Motor neuron (in vitro differentiated cells): Measurements from ENCODE around the gene PRICKLE1. TPM values are rescaled to one million over a fixed set of nuclear protein-coding genes. Genes with fewer than 3 reads are reported as not detected.
"Not testable (repeated sequence)": the region's sequence is repeated elsewhere in the genome, so short reads cannot be mapped to it uniquely, and the experiment has no call there.

Experiments used
- ATAC-seq, 8 experiments: fragments of 200-7000 bp; cut with Tn5 transposase; replicated peaks in 6 of 8; 2 replicates each; pipeline ENCODE4 v1.8.0; 2021; ENCODE audit warnings: mild to moderate bottlenecking in 8 of 8, moderate library complexity in 8 of 8
- H3K27ac ChIP-seq, 2 donors: fragments of 250-450 bp; sonication (Bioruptor Pico); 2 replicates each; pipeline ENCODE4 v1.9.0; 2021; ENCODE audit warnings: antibody characterized with exemption in 2 of 2, mild to moderate bottlenecking in 2 of 2, moderate library complexity in 1 of 2
- H3K4me1 ChIP-seq, 2 donors: fragments of 250-450 bp; sonication (Bioruptor Pico); replicated peaks in 1 of 2; 2 replicates each; pipeline ENCODE4 v1.6.1; 2021; ENCODE audit warnings: antibody characterized with exemption in 2 of 2, mild to moderate bottlenecking in 2 of 2, moderate library complexity in 1 of 2
- H3K4me3 ChIP-seq, 5 donors: fragments of 250-450 bp; sonication (Bioruptor Pico); 2 replicates each; pipeline ENCODE4 v1.9.0; 2021; ENCODE audit warnings: antibody characterized with exemption in 5 of 5, mild to moderate bottlenecking in 5 of 5, moderate library complexity in 4 of 5
- WGBS, 10 experiments: fragments of 450-650 bp; shearing (Covaris generic); methylation state at CpG; one replicate each; pipeline ENCODE4 v1.0.0; 2022; 5-methylcytosine and 5-hydroxymethylcytosine counted together
- in situ Hi-C, 9 experiments: fragments of 400-800 bp; cut with MboI; loops; one replicate each; pipeline ENCODE4 v1.15.0; 2021; ENCODE audit warnings: low sequenced_read_pairs in 9 of 9, low pct_unique_long_range_greater_than_20kb in 2 of 9; ENCODE audit not compliant: unreplicated experiment in 9 of 9
- total RNA-seq, 8 experiments: library from RNA; unstranded; fragments of 300-600 nt; gene quantifications; 2 replicates each; pipeline versions ENCODE4 v1.2.3 to v1.2.4, GENCODE V29; 2022

The PRICKLE1 gene
- total RNA-seq, 8 experiments from 2014 or later: 3.7 to 105 (median 17.2) TPM

GRCh38 chr12:42568952-42569915, 20.3 kb downstream of the PRICKLE1 start:
- peak in 7 of 8 experiments; percentile 10 to 79 (median 66) for ATAC-seq
- Histone ChIP-seq H3K4me1 (no peaks in the 10 kb centered on the region), H3K4me3 (no peak overlapping the region), H3K27ac (no peak overlapping the region)
- WGBS, 10 experiments: 0 to 19% (median 12%) methylated on average over 2 to 6 of the region's 6 CpGs
- in situ Hi-C loops: loop anchor here in 1 of 9 experiments (25.0 kb wide), 1 partner anchor 107 kb away; no protein-coding TSS in a partner anchor

GRCh38 chr12:42565633-42566032, 23.9 kb downstream of the PRICKLE1 start:
- Histone ChIP-seq H3K27ac (no peak overlapping the region), H3K4me1 (no peaks in the 10 kb centered on the region), H3K4me3 (no peak overlapping the region)
- peak in 1 of 8 experiments; percentile 38 for ATAC-seq
- WGBS, 10 experiments: 46 to 83% (median 58%) methylated on average over 1 to 4 of the region's 5 CpGs; no CpG with 5 or more reads in 3 of the 10 experiments
- in situ Hi-C loops: loop anchor here in 1 of 9 experiments (25.0 kb wide), 1 partner anchor 103 kb away; no protein-coding TSS in a partner anchor

- Histone ChIP-seq H3K4me1 (no peaks in the 10 kb centered on the region), H3K27ac (no peak overlapping the region), H3K4me3 (no peak overlapping the region)
- peak in 3 of 8 experiments; percentile 20 to 67 (median 25) for ATAC-seq
- 0 to 78% (median 60%) methylated on average over 1 to 2 of the region's 2 CpGs; no CpG with 5 or more reads in 5 of the 10 experiments for WGBS, 10 experiments
- in situ Hi-C loops: loop anchor here in 1 of 9 experiments (25.0 kb wide), 1 partner anchor 103 kb away; no protein-coding TSS in a partner anchor
These were observed 24.6 kb downstream of the PRICKLE1 start for GRCh38 chr12:42564996-42565395.

GRCh38 chr12:42564556-42564955, 25.0 kb downstream of the PRICKLE1 start:
- Histone ChIP-seq H3K4me3 (no peak overlapping the region), H3K4me1 (no peaks in the 10 kb centered on the region), H3K27ac (no peak overlapping the region)
- ATAC-seq: peak in 3 of 8 experiments; percentile 70 to 85 (median 83)
- in situ Hi-C loops: loop anchor here in 1 of 9 experiments (25.0 kb wide), 1 partner anchor 102 kb away; no protein-coding TSS in a partner anchor
- WGBS, 10 experiments: 0 to 100% (median 73%) methylated on average over 1 to 3 of the region's 3 CpGs

DNA sequence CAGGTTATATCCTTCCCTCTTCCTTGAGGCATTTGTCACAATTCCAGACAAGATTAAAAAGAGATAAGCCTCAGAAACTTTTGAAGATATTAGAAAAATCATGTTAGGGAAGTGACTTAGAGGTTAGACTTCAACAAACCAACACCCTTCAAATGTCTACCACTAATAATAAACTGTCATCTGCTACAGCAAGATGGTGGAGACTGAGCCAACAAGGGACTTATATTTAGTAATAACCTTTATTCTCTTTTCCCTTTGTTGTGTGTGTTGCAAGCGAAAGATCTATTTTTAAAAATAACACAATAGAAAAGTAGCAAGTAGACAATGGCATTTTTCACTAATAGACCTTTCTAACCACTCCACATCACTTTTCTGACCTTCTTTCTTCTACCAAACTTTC, 28.6 kb downstream of the PRICKLE1 start:
- no peak for ATAC-seq
- 75 to 100% (median 89%) methylated on average over 1 of the region's 1 CpG; no CpG with 5 or more reads in 1 of the 10 experiments for WGBS, 10 experiments
- in situ Hi-C loops: loop anchor here in 1 of 9 experiments (25.0 kb wide), 1 partner anchor 99 kb away; no protein-coding TSS in a partner anchor
- no peak overlapping the region for H3K4me3 ChIP-seq
- H3K4me1 ChIP-seq: no peaks in the 10 kb centered on the region
- no peak overlapping the region for H3K27ac ChIP-seq

- WGBS, 10 experiments: 20 to 90% (median 66%) methylated on average over 1 to 3 of the region's 3 CpGs; no CpG with 5 or more reads in 2 of the 10 experiments
- Histone ChIP-seq H3K27ac (no peak overlapping the region), H3K4me3 (no peak overlapping the region), H3K4me1 (no peaks in the 10 kb centered on the region)
- no peak for ATAC-seq
- in situ Hi-C loops: loop anchor here in 1 of 9 experiments (25.0 kb wide), 1 partner anchor 95 kb away; no protein-coding TSS in a partner anchor
These were observed 31.9 kb downstream of the PRICKLE1 start for GRCh38 chr12:42557586-42558172.

DNA sequence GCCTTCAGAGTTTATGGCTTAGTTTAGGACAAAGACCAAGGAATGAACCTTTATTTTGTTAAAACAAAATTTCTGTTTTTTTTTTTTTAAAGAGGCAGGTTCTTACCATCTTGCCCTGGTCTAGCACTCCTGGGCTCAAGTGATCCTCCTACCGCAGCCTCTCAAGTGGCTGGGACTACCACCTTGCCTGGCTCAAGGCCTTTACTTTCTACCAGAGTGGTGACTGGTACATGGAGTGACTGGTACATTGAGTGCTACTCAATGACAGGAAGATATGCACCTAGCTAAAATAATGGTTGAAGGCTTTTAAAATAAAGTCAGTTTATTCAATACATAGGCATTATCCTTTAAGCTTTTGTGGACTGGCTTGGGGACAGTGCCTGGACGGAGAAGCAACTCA, 32.6 kb downstream of the PRICKLE1 start:
- in situ Hi-C loops: loop anchor here in 1 of 9 experiments (25.0 kb wide), 1 partner anchor 95 kb away; no protein-coding TSS in a partner anchor
- no peak overlapping the region for H3K4me3 ChIP-seq
- no peaks in the 10 kb centered on the region for H3K4me1 ChIP-seq
- ATAC-seq: peak in 2 of 8 experiments; percentile 9 to 17
- no peak overlapping the region for H3K27ac ChIP-seq
- WGBS, 10 experiments: 71 to 100% (median 90%) methylated on average over 1 to 2 of the region's 2 CpGs; no CpG with 5 or more reads in 4 of the 10 experiments

GRCh38 chr12:42552822-42553221, 36.7 kb downstream of the PRICKLE1 start:
- in situ Hi-C loops: loop anchor here in 1 of 9 experiments (25.0 kb wide), 1 partner anchor 91 kb away; no protein-coding TSS in a partner anchor
- no peak overlapping the region for H3K4me3 ChIP-seq
- WGBS, 10 experiments: 49 to 100% (median 57%) methylated on average over 1 to 11 of the region's 17 CpGs; no CpG with 5 or more reads in 2 of the 10 experiments
- no peak overlapping the region for H3K27ac ChIP-seq
- H3K4me1 ChIP-seq: no peaks in the 10 kb centered on the region
- ATAC-seq: no peak

- H3K4me3 ChIP-seq: no peak overlapping the region
- H3K4me1 ChIP-seq: no peaks in the 10 kb centered on the region
- in situ Hi-C loops: loop anchor here in 1 of 9 experiments (25.0 kb wide), 1 partner anchor 88 kb away; no protein-coding TSS in a partner anchor
- no peak for ATAC-seq
- H3K27ac ChIP-seq: no peak overlapping the region
These were observed 38.7 kb downstream of the PRICKLE1 start for GRCh38 chr12:42550800-42551199.

GRCh38 chr12:42546709-42547108, 42.8 kb downstream of the PRICKLE1 start:
- no peak overlapping the region for H3K4me3 ChIP-seq
- H3K4me1 ChIP-seq: no peaks in the 10 kb centered on the region
- in situ Hi-C loops: no loop called here
- 60 to 100% (median 100%) methylated on average over 1 to 2 of the region's 2 CpGs; no CpG with 5 or more reads in 1 of the 10 experiments for WGBS, 10 experiments
- no peak for ATAC-seq
- no peak overlapping the region for H3K27ac ChIP-seq

DNA sequence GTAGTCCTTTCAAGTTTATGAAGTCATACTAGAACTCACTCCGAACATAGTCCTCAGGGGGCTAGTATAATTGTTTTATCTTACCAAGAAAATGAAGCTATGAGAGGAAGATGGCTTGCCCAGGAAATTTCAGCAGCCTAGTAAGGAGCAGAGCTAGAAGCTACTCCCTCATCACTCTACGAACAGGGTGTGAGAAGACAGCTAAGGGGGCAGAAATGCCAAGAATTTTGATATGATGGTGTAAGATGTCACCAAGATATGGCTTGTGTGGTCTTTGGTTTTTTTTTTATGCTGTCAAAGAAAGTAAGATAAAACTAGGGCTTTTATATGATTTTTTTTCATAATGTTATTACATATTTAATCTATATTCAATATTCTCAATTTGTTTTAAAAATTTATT, 47.6 kb downstream of the PRICKLE1 start:
- Histone ChIP-seq H3K4me3 (no peak overlapping the region), H3K4me1 (no peaks in the 10 kb centered on the region), H3K27ac (no peak overlapping the region)
- in situ Hi-C loops: no loop called here
- WGBS, 10 experiments: 6 to 100% (median 100%) methylated on average over 1 to 2 of the region's 2 CpGs; no CpG with 5 or more reads in 1 of the 10 experiments
- no peak for ATAC-seq

GRCh38 chr12:42541308-42541707, 48.2 kb downstream of the PRICKLE1 start:
- H3K4me3 ChIP-seq, in situ Hi-C loops, H3K27ac ChIP-seq, ATAC-seq, H3K4me1 ChIP-seq: not testable (repeated sequence)
- 43 to 75% (median 53%) methylated on average over 2 of the region's 2 CpGs; no CpG with 5 or more reads in 6 of the 10 experiments for WGBS, 10 experiments
